ENCODE data around the gene HCN2.
A peak's percentile ranks its signal among the peaks of the same experiment; 100 is the strongest.

The HCN2 gene

DNA sequence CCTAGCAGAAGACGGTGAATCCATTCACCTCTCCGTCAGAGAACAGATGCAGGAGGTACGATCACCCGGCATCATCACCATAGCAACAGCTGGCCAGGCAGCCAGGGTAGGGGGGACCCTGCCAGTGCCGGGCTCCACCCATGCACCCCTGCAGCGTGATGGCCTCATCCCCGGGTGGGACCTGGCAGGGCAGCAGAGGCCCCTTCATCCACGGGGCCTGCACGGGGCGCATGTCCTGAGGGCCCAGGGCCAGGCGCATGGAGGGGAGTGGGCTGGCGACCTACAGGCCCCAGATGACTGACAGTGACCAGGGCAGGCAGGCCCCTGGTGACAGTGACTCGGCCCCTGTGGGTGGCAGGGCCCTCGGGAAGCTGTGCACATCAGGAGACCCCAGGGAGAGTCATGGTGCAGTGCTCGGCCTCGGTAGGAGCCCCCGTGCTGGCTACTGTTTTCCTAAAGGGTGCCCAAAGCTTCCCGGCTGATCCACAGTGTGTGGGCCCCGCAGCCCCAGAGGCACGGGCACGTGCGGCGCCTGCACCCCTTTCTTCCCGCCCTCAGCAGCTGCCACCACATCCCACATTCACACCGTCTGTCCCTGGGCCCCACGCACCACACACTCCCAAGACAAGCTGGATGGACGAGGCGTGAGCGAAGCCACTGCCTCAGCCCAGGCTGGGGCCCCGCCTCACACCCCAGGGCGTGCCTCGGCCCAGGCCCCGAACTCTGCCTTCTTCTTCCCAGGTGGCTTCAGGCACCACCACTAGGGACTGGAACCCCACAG, 68.6 kb downstream of the HCN2 start:
- no peaks in the 10 kb centered on the region for H3K9me3 Mint-ChIP-seq
- DNase-seq (ENCODE audit: low spot score in 2 of 2) (no peak), ATAC-seq (replicated peaks; ENCODE audit: extremely low read depth, poor library complexity, severe bottlenecking) (no peak)
- H3K27ac Mint-ChIP-seq (ENCODE audit: low read depth) = peak overlapping the region; percentile 99
- peaks cover 66% of the 10 kb centered on the region for H3K4me1 Mint-ChIP-seq
- peaks cover 65% of the 10 kb centered on the region for H3K36me3 Mint-ChIP-seq (ENCODE audit: insufficient read depth)
- H3K27me3 Mint-ChIP-seq = no peaks in the 10 kb centered on the region
- H3K4me3 Mint-ChIP-seq = peak overlapping the region; percentile 93

DNA sequence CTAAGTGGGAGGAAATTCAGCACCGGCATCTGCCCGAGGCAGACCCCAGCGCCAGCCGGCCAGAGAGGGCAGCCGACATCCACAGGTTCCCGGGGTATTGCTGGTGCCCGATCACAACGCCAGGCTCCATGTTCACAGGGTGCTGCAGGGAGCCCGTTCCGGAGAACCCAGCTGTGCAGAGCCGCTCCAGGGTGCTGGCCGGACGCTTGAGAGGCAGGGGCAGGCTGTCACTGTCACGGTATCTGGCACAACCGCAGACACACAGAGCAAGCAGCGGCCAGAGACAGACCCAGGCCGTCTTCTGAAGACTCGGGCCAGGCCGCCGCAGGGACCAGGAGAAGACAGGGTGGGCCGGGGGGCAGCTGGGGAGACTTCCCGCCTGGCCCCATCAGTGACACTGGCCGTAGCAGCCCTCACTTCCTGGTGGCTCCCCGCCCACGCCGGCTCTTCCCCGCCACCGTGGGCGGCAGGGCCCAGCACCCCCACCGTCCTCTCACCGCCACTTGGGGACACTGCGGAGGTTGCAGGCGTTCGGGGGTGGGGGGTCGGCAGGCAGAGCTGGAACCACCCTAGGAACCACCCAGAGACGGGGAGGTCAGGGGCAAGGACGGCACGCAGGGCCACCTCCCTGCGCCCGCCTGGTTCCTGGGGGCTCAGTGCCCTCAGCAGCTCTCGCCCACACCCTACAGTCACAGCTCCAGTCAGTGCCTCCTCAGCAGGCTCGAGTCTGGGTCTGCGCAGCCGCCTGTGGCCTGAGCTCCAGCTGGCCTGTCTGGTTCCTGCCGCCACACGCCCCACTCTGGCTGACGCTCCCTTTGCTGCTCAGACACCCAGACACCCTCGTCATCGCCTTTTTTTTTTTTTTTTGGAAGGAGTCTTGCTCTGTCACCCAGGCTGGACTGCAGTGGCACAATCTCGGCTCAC, 69.5 kb downstream of the HCN2 start:
- H3K4me3 Mint-ChIP-seq = peak overlapping the region; percentile 93
- no peaks in the 10 kb centered on the region for H3K9me3 Mint-ChIP-seq
- peak in 1 of 2 donors; percentile 84 for DNase-seq (ENCODE audit: low spot score in 2 of 2)
- no peaks in the 10 kb centered on the region for H3K27me3 Mint-ChIP-seq
- peaks cover 62% of the 10 kb centered on the region for H3K36me3 Mint-ChIP-seq (ENCODE audit: insufficient read depth)
- peak overlapping the region; percentile 99 for H3K27ac Mint-ChIP-seq (ENCODE audit: low read depth)
- peaks cover 71% of the 10 kb centered on the region for H3K4me1 Mint-ChIP-seq
- ATAC-seq (replicated peaks; ENCODE audit: extremely low read depth, poor library complexity, severe bottlenecking) = peak; percentile 61

DNA sequence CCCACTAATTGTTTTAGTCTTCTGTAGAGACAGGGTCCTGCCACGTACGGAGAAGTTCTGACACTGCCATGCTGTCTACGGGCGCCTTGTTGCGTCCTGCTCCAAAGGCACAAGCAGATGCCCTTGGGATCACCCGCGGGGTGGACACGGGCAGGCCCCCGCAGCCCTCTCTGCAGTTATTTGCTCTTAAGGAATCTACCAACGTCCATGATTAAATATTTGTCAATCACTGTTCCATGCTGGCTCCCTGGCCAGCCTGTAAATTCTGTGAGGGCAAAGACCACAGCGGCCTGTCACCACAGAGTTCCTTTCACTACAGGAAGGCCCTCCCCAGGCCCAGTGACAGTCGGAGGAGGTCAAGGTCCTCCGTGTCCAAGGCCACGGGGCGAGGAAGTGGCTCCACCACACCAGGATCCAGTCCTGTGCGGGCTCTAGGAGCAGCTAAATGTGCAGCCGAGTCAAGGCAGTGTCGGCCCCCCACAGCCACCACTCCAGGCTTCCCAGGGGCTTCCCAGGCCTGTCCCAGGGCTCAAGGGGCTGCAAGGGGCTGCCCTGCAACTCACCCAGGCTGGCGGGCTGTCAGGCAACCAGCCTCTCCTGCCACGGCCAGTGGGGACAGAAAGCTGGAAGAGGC, 71.2 kb downstream of the HCN2 start:
- H3K27me3 Mint-ChIP-seq = no peaks in the 10 kb centered on the region
- DNase-seq (ENCODE audit: low spot score in 2 of 2) (no peak), ATAC-seq (replicated peaks; ENCODE audit: extremely low read depth, poor library complexity, severe bottlenecking) (no peak)
- peak overlapping the region; percentile 99 for H3K27ac Mint-ChIP-seq (ENCODE audit: low read depth)
- H3K36me3 Mint-ChIP-seq (ENCODE audit: insufficient read depth) = peaks cover 50% of the 10 kb centered on the region
- H3K4me3 Mint-ChIP-seq = peak overlapping the region; percentile 93
- peaks cover 66% of the 10 kb centered on the region for H3K4me1 Mint-ChIP-seq
- no peaks in the 10 kb centered on the region for H3K9me3 Mint-ChIP-seq

DNA sequence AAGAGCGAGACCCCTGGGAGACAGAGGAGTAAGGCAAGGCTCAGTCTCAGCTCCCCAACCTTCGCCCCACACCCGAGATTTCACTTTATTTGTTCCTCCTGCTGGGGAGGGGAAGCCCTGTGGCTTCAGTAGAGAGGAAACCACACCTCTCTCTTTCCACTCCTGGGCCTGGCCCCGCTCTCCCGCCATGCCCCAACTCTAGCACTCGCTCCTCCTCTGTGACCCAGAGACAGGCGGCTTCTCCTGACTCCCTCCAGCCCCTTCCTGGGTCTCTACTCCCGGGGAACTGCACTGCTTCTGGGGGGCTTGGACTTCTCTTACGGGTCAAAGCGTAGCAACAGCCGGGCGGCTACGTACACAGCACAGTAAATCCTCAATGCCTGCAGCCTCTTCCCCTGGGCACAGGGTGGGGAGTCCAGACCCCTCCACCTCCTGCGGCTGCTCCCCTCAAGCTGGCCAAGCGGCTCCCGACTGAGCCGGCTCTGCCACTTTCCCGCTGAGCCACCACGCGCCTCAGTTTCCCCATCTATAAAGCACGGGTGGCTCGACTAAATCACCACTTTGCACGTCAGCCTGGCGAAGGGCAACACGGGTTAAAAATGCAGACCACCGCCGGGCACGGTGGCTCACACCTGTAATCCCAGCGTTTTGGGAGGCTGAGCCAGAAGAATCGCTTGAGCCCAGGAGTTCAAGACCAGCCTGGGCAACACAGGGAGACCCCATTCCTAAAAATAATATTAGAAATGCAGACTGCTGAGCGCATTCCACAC, 71.9 kb downstream of the HCN2 start:
- ATAC-seq (replicated peaks; ENCODE audit: extremely low read depth, poor library complexity, severe bottlenecking) (peak; percentile 35), DNase-seq (ENCODE audit: low spot score in 2 of 2) (peak in 1 of 2 donors; percentile 62)
- Mint-ChIP-seq H3K9me3 (no peaks in the 10 kb centered on the region), H3K36me3 (ENCODE audit: insufficient read depth) (peaks cover 45% of the 10 kb centered on the region), H3K27me3 (no peaks in the 10 kb centered on the region), H3K4me1 (peaks cover 59% of the 10 kb centered on the region), H3K4me3 (peak overlapping the region; percentile 93), H3K27ac (ENCODE audit: low read depth) (peak overlapping the region; percentile 99)

DNA sequence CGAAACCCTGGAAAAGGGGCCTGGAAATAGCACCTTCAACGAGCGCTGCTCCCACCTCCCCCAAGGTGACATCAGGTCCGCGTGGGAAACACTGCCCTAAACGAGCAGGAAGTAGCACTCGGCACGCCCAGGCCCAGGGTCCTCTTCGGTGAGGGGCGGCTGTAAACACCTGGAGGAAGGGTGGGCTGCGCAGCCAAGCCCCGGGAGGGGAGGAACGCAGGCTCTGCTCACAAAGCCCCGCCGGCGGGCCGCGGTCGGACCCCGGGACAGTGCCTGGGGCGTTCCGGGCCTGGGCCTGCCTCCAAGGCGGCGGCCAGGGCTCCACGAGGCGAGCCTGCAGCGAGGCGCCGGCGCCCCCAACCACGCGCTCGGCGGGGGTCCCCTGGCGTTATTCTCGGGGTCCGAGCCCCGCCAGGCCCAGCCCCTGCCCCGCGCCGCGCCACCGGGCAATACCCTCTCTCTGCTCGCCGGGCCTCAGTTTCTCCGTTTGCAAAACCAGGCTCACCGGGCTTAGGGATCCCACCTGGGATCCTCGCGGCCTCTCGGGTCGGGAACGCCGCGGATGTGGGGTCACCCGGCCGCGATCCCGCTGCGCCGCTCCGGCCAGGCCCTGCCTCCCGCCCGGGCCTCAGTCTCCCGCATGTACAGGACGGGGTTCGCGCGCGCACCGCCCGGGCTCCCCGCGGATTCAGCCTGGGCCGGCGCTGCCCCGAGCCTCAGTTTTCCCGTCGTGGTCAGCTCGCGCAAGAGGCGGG, 72.7 kb downstream of the HCN2 start:
- Mint-ChIP-seq H3K9me3 (no peaks in the 10 kb centered on the region), H3K36me3 (ENCODE audit: insufficient read depth) (peaks cover 40% of the 10 kb centered on the region), H3K4me1 (peaks cover 51% of the 10 kb centered on the region), H3K27ac (ENCODE audit: low read depth) (peak overlapping the region; percentile 99), H3K27me3 (no peaks in the 10 kb centered on the region), H3K4me3 (peak overlapping the region; percentile 93)
- ATAC-seq (replicated peaks; ENCODE audit: extremely low read depth, poor library complexity, severe bottlenecking) (peak; percentile 16), DNase-seq (ENCODE audit: low spot score in 2 of 2) (peak; percentile 58 to 63)

DNA sequence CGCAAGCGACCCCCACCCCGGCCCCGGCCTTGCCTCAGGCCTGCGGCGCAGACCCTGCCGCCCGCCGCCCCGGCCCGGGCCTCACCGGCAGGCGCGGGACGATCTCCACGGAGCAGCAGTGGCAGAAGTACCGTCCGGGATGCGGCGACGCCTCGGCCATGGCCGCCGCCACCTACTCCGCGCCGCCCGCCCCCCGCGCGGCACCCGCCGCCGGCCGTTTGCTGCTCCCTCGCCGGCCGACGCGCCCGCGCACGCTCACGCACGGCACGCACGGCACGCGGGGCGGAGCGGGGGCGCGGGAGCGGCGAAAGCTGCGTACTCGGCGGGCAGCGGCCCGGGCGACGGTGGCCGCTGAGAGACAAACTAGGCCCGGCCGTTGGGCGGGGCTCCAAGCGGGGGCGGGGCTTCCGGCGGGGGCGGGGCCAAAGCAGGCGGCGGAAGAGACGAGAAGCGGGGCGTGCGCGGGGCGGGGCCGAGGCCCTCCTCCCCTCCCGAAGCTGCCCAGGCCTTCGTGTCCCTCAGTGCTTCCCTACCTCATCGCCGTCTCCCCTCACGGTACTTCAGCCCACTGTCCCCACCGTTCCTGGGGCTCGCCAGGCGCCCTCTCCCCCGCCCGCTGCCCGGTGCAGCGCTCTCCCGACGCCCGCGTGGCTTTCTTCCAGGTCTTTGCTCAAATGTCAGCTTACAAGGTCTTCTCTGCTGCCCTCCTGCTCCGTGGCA, 73.4 kb downstream of the HCN2 start, which contains the start of gene RNF126:
Gene RNF126, minus strand, starts transcription at position 253 of the 720 bp plus-strand sequence. Its CDS starts 93 bp downstream, at position 160.
- H3K4me1 Mint-ChIP-seq = peaks cover 47% of the 10 kb centered on the region
- ATAC-seq (replicated peaks; ENCODE audit: extremely low read depth, poor library complexity, severe bottlenecking) = peak; percentile 6
- H3K27ac Mint-ChIP-seq (ENCODE audit: low read depth) = peak within 1 kb of the TSS; percentile 99
- H3K9me3 Mint-ChIP-seq = no peaks in the 10 kb centered on the region
- H3K27me3 Mint-ChIP-seq = no peaks in the 10 kb centered on the region
- H3K4me3 Mint-ChIP-seq = peak within 1 kb of the TSS; percentile 93
- peaks cover 38% of the 10 kb centered on the region for H3K36me3 Mint-ChIP-seq (ENCODE audit: insufficient read depth)
- peak; percentile 66 to 81 for DNase-seq (ENCODE audit: low spot score in 2 of 2)

DNA sequence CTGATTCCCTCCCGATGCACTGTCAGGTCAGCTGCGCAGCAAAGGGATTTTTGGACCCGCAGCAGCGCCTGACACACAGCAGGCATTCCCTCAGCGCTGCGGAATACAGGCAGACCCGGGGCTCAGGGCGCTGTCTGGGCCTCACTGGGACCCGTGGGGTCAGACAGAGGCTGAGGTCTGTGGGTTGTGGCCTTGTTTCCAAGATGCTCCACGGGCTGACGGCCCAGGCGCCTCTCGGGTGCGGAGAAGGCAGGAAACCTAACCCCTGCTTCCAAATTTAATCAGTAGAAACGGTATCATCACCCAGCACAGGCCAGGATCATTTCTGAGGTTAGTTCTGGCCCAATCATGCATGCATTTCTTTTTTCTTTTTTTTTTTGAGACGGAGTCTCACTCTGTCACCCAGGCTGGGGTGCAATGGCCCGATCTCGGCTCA, 74.0 kb downstream of the HCN2 start:
- Mint-ChIP-seq H3K36me3 (ENCODE audit: insufficient read depth) (peaks cover 36% of the 10 kb centered on the region), H3K27me3 (no peaks in the 10 kb centered on the region), H3K9me3 (no peaks in the 10 kb centered on the region), H3K4me3 (peak overlapping the region; percentile 93), H3K4me1 (peaks cover 42% of the 10 kb centered on the region), H3K27ac (ENCODE audit: low read depth) (peak overlapping the region; percentile 77)
- ATAC-seq (replicated peaks; ENCODE audit: extremely low read depth, poor library complexity, severe bottlenecking) = no peak
- DNase-seq (ENCODE audit: low spot score in 2 of 2) = no peak

DNA sequence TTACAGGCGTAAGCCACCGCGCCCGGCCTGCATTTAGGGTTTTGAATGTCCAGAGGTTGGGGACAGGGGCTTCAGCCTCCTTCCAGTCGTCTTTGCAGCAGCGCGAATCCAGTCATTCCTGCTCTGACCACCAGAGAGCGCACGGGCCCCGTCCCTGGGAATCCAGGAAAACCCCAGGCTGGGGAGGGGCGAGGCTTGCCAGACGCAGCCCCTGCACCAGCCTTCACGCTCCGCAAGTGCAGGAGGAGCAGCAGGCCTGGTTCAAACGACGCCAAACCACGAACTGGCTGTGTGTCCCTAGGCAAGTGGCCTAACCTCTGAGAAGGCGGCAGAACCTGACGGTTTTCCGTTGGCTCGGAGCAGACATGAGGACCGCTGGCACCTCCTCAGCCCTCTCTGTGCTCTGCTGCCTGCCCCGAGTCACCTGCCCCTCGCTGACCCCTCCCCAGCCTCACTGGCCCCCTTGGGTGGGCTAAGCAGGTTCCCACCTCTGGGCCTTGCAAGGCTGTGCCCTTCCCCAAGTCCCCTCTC, 75.3 kb downstream of the HCN2 start:
- Mint-ChIP-seq H3K4me1 (peaks cover 32% of the 10 kb centered on the region), H3K36me3 (ENCODE audit: insufficient read depth) (peaks cover 26% of the 10 kb centered on the region), H3K9me3 (no peaks in the 10 kb centered on the region), H3K27ac (ENCODE audit: low read depth) (peak overlapping the region; percentile 77), H3K27me3 (no peaks in the 10 kb centered on the region), H3K4me3 (peak overlapping the region; percentile 93)
- DNase-seq (ENCODE audit: low spot score in 2 of 2) (peak; percentile 51 to 60), ATAC-seq (replicated peaks; ENCODE audit: extremely low read depth, poor library complexity, severe bottlenecking) (no peak)

Data from central memory CD8-positive, alpha-beta T cell (primary cell).